ENCODE data around the gene BECN2. TPM values are rescaled to one million over a fixed set of nuclear protein-coding genes. Genes with fewer than 3 reads are reported as not detected.

Gene BECN2
- total RNA-seq, 1 donor from 2014 or later, result not detected

DNA sequence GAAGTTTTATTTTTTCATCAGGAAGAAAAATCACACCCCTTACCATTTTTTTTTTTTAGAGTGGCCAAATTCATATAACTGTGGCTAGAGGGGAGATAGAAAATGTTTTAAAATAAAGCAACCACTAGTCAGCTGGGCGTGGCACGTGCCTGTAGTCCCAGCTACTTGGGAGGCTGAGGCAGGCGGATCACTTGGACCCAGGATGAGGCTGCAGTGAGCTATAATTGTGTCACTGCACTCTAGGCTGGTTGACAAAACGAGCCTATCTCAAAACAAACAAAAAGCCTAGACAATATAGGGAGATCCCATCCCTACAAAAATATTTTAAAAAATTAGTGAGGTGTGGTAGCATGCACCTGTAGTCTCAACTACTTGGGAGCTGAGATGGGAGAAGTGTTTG is 14.8 kb upstream of the BECN2 start:
- H3K4me3 ChIP-seq, result no peak overlapping the region
- peaks cover 0 to 5% of the 10 kb centered on the region in 2 donors for H3K9me3 ChIP-seq
- H3K27me3 ChIP-seq, result no peaks in the 10 kb centered on the region
- no peak overlapping the region for H3K27ac ChIP-seq
- intact Hi-C loops (cut with DNase I), result no loop called here
- no peaks in the 10 kb centered on the region for H3K36me3 ChIP-seq
- TF ChIP-seq, protein P1, sequence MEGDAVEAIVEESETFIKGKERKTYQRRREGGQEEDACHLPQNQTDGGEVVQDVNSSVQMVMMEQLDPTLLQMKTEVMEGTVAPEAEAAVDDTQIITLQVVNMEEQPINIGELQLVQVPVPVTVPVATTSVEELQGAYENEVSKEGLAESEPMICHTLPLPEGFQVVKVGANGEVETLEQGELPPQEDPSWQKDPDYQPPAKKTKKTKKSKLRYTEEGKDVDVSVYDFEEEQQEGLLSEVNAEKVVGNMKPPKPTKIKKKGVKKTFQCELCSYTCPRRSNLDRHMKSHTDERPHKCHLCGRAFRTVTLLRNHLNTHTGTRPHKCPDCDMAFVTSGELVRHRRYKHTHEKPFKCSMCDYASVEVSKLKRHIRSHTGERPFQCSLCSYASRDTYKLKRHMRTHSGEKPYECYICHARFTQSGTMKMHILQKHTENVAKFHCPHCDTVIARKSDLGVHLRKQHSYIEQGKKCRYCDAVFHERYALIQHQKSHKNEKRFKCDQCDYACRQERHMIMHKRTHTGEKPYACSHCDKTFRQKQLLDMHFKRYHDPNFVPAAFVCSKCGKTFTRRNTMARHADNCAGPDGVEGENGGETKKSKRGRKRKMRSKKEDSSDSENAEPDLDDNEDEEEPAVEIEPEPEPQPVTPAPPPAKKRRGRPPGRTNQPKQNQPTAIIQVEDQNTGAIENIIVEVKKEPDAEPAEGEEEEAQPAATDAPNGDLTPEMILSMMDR (IDR thresholded peaks at IDR 0.05), result no peak
- H3K4me1 ChIP-seq, result no peaks in the 10 kb centered on the region
- DNase-seq (ENCODE audit: low spot score in 2 of 2), result no peak

DNA sequence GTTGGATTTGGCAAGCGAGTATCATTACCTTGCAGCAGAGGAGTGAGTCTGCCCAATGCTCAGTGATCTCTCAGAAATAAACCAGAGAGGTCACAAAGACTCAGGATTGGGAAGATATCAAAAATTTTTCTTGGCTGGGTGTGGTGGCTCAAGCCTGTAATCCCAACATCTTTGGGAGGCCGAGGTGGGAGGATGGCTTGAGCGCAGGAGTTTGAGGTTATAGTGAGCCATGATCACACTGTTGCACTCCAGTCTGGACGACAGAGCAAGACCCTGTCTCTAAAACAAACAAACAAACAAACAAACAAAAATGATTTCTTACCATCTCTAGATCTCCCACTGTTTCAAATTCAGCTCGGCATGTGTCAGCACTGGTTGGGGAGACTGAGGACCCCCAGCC is 13.3 kb upstream of the BECN2 start:
- peak in 1 of 2 donors; percentile 0 for DNase-seq (ENCODE audit: low spot score in 2 of 2)
- H3K27ac ChIP-seq, result no peak overlapping the region
- H3K4me1 ChIP-seq, result no peaks in the 10 kb centered on the region
- peaks cover 0 to 2% of the 10 kb centered on the region in 2 donors for H3K9me3 ChIP-seq
- TF ChIP-seq, protein P1 (IDR thresholded peaks at IDR 0.05), result no peak
- H3K36me3 ChIP-seq, result no peaks in the 10 kb centered on the region
- H3K27me3 ChIP-seq, result no peaks in the 10 kb centered on the region
- intact Hi-C loops (cut with DNase I), result no loop called here
- H3K4me3 ChIP-seq, result no peak overlapping the region

DNA sequence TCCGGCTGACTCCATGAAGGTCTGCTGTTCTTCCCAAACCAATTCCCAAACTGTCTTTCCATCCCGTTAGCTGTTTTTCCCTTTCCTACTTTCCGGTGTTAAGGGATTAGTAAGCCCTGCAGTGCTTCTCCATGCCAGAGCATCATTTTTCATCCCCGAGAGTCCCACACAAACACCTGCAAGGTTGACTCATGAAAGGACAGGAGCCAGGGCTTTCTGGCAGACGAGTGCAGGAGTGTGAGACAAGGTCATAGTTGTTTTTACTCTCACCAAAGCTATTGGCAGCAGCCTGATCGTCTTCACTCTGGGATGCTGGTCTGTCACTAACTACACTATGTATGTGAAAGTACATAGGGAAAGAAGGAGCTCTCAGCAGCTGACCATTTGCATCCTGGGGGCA is 10.2 kb upstream of the BECN2 start:
- TF ChIP-seq, protein P1 (IDR thresholded peaks at IDR 0.05), result no peak
- no peaks in the 10 kb centered on the region for H3K27me3 ChIP-seq

DNA sequence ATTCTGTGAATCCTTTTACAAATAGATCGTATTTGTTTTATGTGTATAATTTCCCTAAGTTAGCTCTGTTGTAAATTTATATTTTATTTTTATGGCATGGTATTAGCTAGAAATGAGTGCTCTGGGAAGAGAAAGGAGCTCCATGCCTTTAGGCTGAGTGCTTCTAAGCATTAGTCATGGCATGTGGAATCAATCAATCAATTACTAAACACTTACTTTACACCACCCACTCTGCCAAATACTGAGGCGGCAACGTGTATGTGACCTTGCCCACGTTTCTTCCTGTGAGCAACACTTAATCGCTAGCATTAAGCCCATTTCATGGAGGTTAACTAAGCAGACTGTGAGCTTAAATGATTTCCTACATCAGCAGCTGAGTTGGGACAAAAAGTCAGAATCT is 7.2 kb upstream of the BECN2 start:
- H3K27ac ChIP-seq, result no peak overlapping the region
- no peaks in the 10 kb centered on the region for H3K27me3 ChIP-seq
- H3K4me1 ChIP-seq, result no peaks in the 10 kb centered on the region
- H3K4me3 ChIP-seq, result no peak overlapping the region
- TF ChIP-seq, protein P1 (IDR thresholded peaks at IDR 0.05), result no peak
- no peaks in the 10 kb centered on the region for H3K9me3 ChIP-seq
- no peak for DNase-seq (ENCODE audit: low spot score in 2 of 2)
- H3K36me3 ChIP-seq, result no peaks in the 10 kb centered on the region
- intact Hi-C loops (cut with DNase I), result no loop called here

More for the DNA sequence above, 10.2 kb upstream of the BECN2 start:
- intact Hi-C loops (cut with DNase I), result no loop called here
- Histone ChIP-seq H3K9me3 (no peaks in the 10 kb centered on the region), H3K4me1 (no peaks in the 10 kb centered on the region), H3K4me3 (no peak overlapping the region), H3K27ac (no peak overlapping the region), H3K36me3 (no peaks in the 10 kb centered on the region)
- DNase-seq (ENCODE audit: low spot score in 2 of 2), result peak in 1 of 2 donors; percentile 18

DNA sequence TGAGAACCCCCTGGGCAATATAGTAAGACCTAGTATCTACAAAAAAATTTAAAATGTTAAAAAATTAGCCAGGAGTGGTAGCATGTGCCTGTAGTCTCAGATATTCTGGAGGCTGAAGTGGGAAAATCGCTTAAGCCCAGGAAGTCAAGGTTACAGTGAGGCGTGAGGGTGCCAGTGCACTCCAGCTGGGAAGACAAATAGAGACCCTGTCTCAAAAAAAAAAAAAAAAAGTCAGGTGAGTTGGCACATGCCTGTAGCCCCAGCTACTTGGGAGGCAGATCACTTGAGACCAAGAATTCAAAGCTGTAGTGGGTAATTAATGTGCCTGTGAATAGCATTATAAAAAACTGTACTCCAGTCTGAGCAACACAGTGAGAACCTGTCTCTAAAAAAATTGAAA is 4.6 kb downstream of the BECN2 start:
- H3K36me3 ChIP-seq, result no peaks in the 10 kb centered on the region
- TF ChIP-seq, protein P1 (IDR thresholded peaks at IDR 0.05), result no peak

DNA sequence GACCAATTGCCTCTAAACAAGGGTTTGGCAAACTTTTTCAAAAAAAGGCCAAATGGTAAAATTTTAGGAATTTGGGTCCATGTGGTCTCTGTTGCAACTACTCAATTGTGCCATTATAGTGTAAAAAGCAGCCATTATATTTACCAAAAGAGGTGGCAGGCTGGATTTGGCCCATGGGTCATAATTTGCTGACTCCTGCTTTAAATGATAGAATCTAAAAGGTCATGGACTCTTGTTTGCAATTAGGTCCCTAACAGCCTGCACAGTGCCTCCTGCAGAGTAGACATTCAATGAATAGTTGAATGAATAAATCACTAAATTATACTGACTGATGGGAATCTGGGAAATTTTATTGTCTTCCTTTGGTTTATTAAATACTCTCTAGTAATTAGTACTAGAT is 6.2 kb downstream of the BECN2 start:
- DNase-seq (ENCODE audit: low spot score in 2 of 2), result no peak
- Histone ChIP-seq H3K27me3 (no peaks in the 10 kb centered on the region), H3K27ac (no peak overlapping the region), H3K4me3 (no peak overlapping the region), H3K4me1 (no peaks in the 10 kb centered on the region), H3K36me3 (no peaks in the 10 kb centered on the region), H3K9me3 (no peaks in the 10 kb centered on the region)
- intact Hi-C loops (cut with DNase I), result no loop called here
- TF ChIP-seq, protein P1 (IDR thresholded peaks at IDR 0.05), result no peak

More for the DNA sequence above, 4.6 kb downstream of the BECN2 start:
- Histone ChIP-seq H3K27me3 (no peaks in the 10 kb centered on the region), H3K9me3 (no peaks in the 10 kb centered on the region), H3K4me1 (no peaks in the 10 kb centered on the region), H3K4me3 (no peak overlapping the region), H3K27ac (no peak overlapping the region)
- intact Hi-C loops (cut with DNase I), result no loop called here
- DNase-seq (ENCODE audit: low spot score in 2 of 2), result no peak

All from ascending aorta (tissue), 2 donors.